B cell (primary cell): Measurements from ENCODE around the gene PCDHA1. TPM values are rescaled to one million over a fixed set of nuclear protein-coding genes. Genes with fewer than 3 reads are reported as not detected.

Experiments used
- ATAC-seq: fragments of 200-7000 bp; cut with Tn5 transposase; one replicate; pipeline ENCODE4 v1.10.0; 2021; ENCODE audit warnings: low read depth, mild to moderate bottlenecking, moderate number of reproducible peaks, moderate library complexity
- CTCF ChIA-PET: fragments of 350-600 bp; sonication (Branson Sonifier 250); formaldehyde crosslinking; loops from one replicate; lab custom pipeline; 2021; ENCODE audit warnings: antibody characterized with exemption, inconsistent platforms; lab: Charles Lee
- POLR2A ChIA-PET: fragments of 350-600 bp; sonication (Branson Sonifier 250); formaldehyde crosslinking; loops from one replicate; lab custom pipeline; 2021; ENCODE audit warnings: antibody characterized with exemption; lab: Charles Lee
- DNase-seq: peaks from one replicate; pipeline ENCODE4 v3.0.0; 2013
- H2AFZ ChIP-seq: 2 replicates; pipeline ENCODE4 v1.6.1; 2012; ENCODE audit warnings: mild to moderate bottlenecking, low read depth, low read length; ENCODE audit not compliant: insufficient read depth, poor library complexity, severe bottlenecking
- H3K27ac ChIP-seq, 2 donors: 1 replicate in 1 of 2; 2 replicates in 1 of 2; pipeline ENCODE4 v1.5.1; 2012 to 2013; ENCODE audit warnings: low read length in 2 of 2, mild to moderate bottlenecking in 2 of 2, moderate library complexity in 1 of 2
- H3K27me3 ChIP-seq, 4 experiments: fragments of 200-600 bp in 1 of 4; sonication (generic) in 1 of 4; replicated peaks in 1 of 4; 1 replicate in 2 of 4; 2 replicates in 2 of 4; pipeline versions ENCODE4 v1.6.1 to v1.7.0; 2013 to 2016; ENCODE audit warnings: low read length in 3 of 4, mild to moderate bottlenecking in 2 of 4, mixed read lengths in 1 of 4, moderate library complexity in 1 of 4; ENCODE audit not compliant: insufficient read depth in 4 of 4, control insufficient read depth in 3 of 4; ENCODE audit errors: control extremely low read depth in 1 of 4
- H3K36me3 ChIP-seq, 2 experiments: replicated peaks in 1 of 2; 1 replicate in 1 of 2; 2 replicates in 1 of 2; pipeline versions ENCODE4 v1.6.1 to v1.7.1; 2013; ENCODE audit warnings: low read length in 1 of 2; ENCODE audit not compliant: insufficient read depth in 2 of 2, control insufficient read depth in 1 of 2; ENCODE audit errors: control extremely low read depth in 1 of 2, extremely low read depth in 1 of 2
- H3K4me1 ChIP-seq, 2 donors: fragments of 200-600 bp in 1 of 2; sonication (generic) in 1 of 2; 1 replicate in 1 of 2; 2 replicates in 1 of 2; pipeline versions ENCODE4 v1.5.1 to v1.6.1; 2013 to 2017; ENCODE audit warnings: low read length in 2 of 2; ENCODE audit not compliant: control insufficient read depth in 2 of 2, insufficient read depth in 2 of 2
- H3K4me2 ChIP-seq: replicated peaks from 2 replicates; pipeline ENCODE3; 2012; ENCODE audit warnings: mild to moderate bottlenecking, low read depth, low read length; ENCODE audit not compliant: poor library complexity, severe bottlenecking
- H3K4me3 ChIP-seq, 5 experiments: fragments of 200-600 bp in 1 of 5; sonication (generic) in 1 of 5; 1 replicate in 3 of 5; 2 replicates in 2 of 5; pipeline versions ENCODE4 v1.5.1 to v1.7.0; 2011 to 2016; ENCODE audit warnings: low read length in 4 of 5, mild to moderate bottlenecking in 4 of 5, low read depth in 2 of 5, control low read depth in 1 of 5, moderate library complexity in 1 of 5; ENCODE audit not compliant: insufficient read depth in 1 of 5; ENCODE audit errors: control extremely low read depth in 1 of 5, extremely low read depth in 1 of 5
- H3K79me2 ChIP-seq: fragments of 200-600 bp; sonication (generic); one replicate; pipeline ENCODE4 v1.6.0; 2016; ENCODE audit warnings: low read length; ENCODE audit not compliant: control insufficient read depth, insufficient read depth
- H3K9ac ChIP-seq: fragments of 200-600 bp; sonication (generic); 2 replicates; pipeline ENCODE4 v1.6.1; 2017; ENCODE audit warnings: mild to moderate bottlenecking, low read length, moderate library complexity
- H3K9me3 ChIP-seq, 3 donors: one replicate each; pipeline versions ENCODE4 v1.6.1 to v1.7.1; 2013; ENCODE audit warnings: low read length in 2 of 3; ENCODE audit not compliant: control insufficient read depth in 2 of 3, insufficient read depth in 1 of 3; ENCODE audit errors: control extremely low read depth in 1 of 3
- H4K20me1 ChIP-seq: 2 replicates; pipeline ENCODE4 v1.6.0; 2012; ENCODE audit warnings: mild to moderate bottlenecking, low read length; ENCODE audit not compliant: insufficient read depth, control insufficient read depth, poor library complexity, severe bottlenecking
- H3K27ac Mint-ChIP-seq: one replicate; pipeline ENCODE4 v1.8.0; 2021; ENCODE audit warnings: mixed read lengths
- H3K27me3 Mint-ChIP-seq: one replicate; pipeline ENCODE4 v1.8.0; 2021; ENCODE audit warnings: mixed read lengths
- H3K4me1 Mint-ChIP-seq: one replicate; pipeline ENCODE4 v1.8.0; 2021; ENCODE audit warnings: mixed read lengths
- H3K4me3 Mint-ChIP-seq: one replicate; pipeline ENCODE4 v1.8.0; 2021; ENCODE audit warnings: mixed read lengths
- H3K9me3 Mint-ChIP-seq: one replicate; pipeline ENCODE4 v1.8.0; 2022; ENCODE audit warnings: mixed read lengths; ENCODE audit not compliant: insufficient read depth
- EZH2 ChIP-seq: IDR thresholded peaks from 2 replicates; pipeline ENCODE4 v1.6.1; 2012; ENCODE audit warnings: borderline replicate concordance, low read depth, mild to moderate bottlenecking, moderate library complexity, low read length; ENCODE audit not compliant: insufficient read depth, poor library complexity, severe bottlenecking
- WGBS: methylation state at CpG from one replicate; pipeline ENCODE4 v1.1.5; 2013; ENCODE audit warnings: missing lambda C conversion rate; ENCODE audit not compliant: insufficient coverage; 5-methylcytosine and 5-hydroxymethylcytosine counted together
- intact Hi-C: fragments of 100-400 bp; cut with micrococcal nuclease; formaldehyde crosslinking; loops from one replicate; pipeline ENCODE4 v1.10.0; 2022
- polyA plus RNA-seq: library from polyadenylated mRNA; depleted of rRNA; stranded (reverse); fragments of >200 nt; gene quantifications from 2 replicates; pipeline ENCODE4 v1.2.3, GENCODE V29; 2012
- total RNA-seq, 2 donors: library from RNA; stranded (reverse); fragments of 120-200 nt in 1 of 2; gene quantifications; 1 replicate in 1 of 2; 2 replicates in 1 of 2; pipeline versions ENCODE4 v1.2.3 to v1.2.4, GENCODE V29; 2013 to 2022
- TF ChIP-seq, protein P1 (sequence below): fragments of 200-600 bp; IDR thresholded peaks from one replicate; pipeline ENCODE4 v1.8.0; 2022; ENCODE audit warnings: antibody characterized with exemption, mild to moderate bottlenecking

PCDHA1 gene
- total and polyA plus RNA-seq, 2 donors (not counting 1 experiment from before 2014, with no cell fraction given): not detected

- peaks cover 38% of the 10 kb centered on the region for H3K27me3 Mint-ChIP-seq
These were observed 181.4 kb downstream of the PCDHA1 start for GRCh38 chr5:140967226-140967893.

GRCh38 chr5:140969880-140970279 is 183.9 kb downstream of the PCDHA1 start:
- Histone ChIP-seq H4K20me1 (no peaks in the 10 kb centered on the region), H3K9ac (no peak overlapping the region), H3K79me2 (no peaks in the 10 kb centered on the region), H3K4me2 (no peak overlapping the region), H3K27ac (no peak overlapping the region), H3K27me3 (peaks cover 0 to 16% (median 6%) of the 10 kb centered on the region in 4 experiments), H2AFZ (no peak overlapping the region), H3K9me3 (peaks cover 0 to 19% (median 0%) of the 10 kb centered on the region in 3 donors), H3K4me1 (no peaks in the 10 kb centered on the region), H3K36me3 (no peaks in the 10 kb centered on the region), H3K4me3 (no peak overlapping the region)
- Mint-ChIP-seq H3K4me1 (no peaks in the 10 kb centered on the region), H3K27ac (no peak overlapping the region), H3K4me3 (no peak overlapping the region), H3K9me3 (no peaks in the 10 kb centered on the region), H3K27me3 (peaks cover 20% of the 10 kb centered on the region)
- CTCF ChIA-PET: no interaction called here
- TF ChIP-seq, protein P1, sequence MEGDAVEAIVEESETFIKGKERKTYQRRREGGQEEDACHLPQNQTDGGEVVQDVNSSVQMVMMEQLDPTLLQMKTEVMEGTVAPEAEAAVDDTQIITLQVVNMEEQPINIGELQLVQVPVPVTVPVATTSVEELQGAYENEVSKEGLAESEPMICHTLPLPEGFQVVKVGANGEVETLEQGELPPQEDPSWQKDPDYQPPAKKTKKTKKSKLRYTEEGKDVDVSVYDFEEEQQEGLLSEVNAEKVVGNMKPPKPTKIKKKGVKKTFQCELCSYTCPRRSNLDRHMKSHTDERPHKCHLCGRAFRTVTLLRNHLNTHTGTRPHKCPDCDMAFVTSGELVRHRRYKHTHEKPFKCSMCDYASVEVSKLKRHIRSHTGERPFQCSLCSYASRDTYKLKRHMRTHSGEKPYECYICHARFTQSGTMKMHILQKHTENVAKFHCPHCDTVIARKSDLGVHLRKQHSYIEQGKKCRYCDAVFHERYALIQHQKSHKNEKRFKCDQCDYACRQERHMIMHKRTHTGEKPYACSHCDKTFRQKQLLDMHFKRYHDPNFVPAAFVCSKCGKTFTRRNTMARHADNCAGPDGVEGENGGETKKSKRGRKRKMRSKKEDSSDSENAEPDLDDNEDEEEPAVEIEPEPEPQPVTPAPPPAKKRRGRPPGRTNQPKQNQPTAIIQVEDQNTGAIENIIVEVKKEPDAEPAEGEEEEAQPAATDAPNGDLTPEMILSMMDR: no peak
- TF ChIP-seq EZH2: no peak
- intact Hi-C loops: no loop called here
- DNase-seq: no peak
- POLR2A ChIA-PET: no interaction called here
- no peak for ATAC-seq

More at GRCh38 chr5:140967226-140967893, 181.4 kb downstream of the PCDHA1 start:
- no peaks in the 10 kb centered on the region for H3K79me2 ChIP-seq
- peaks cover 0 to 19% (median 0%) of the 10 kb centered on the region in 3 donors for H3K9me3 ChIP-seq
- no peaks in the 10 kb centered on the region for H4K20me1 ChIP-seq
- ATAC-seq (no peak), DNase-seq (no peak)
- intact Hi-C loops: no loop called here
- H2AFZ ChIP-seq: no peak overlapping the region
- H3K9me3 Mint-ChIP-seq: no peaks in the 10 kb centered on the region
- H3K4me3 Mint-ChIP-seq: no peak overlapping the region
- POLR2A ChIA-PET: no interaction called here
- no peak overlapping the region for H3K27ac ChIP-seq
- no peak overlapping the region for H3K27ac Mint-ChIP-seq
- H3K27me3 ChIP-seq: peaks cover 0 to 18% (median 6%) of the 10 kb centered on the region in 4 experiments
- H3K4me1 Mint-ChIP-seq: no peaks in the 10 kb centered on the region
- no peak overlapping the region for H3K4me3 ChIP-seq
- no peaks in the 10 kb centered on the region for H3K4me1 ChIP-seq
- no peak overlapping the region for H3K9ac ChIP-seq
- H3K36me3 ChIP-seq: no peaks in the 10 kb centered on the region
- no peak overlapping the region for H3K4me2 ChIP-seq
- TF ChIP-seq EZH2: no peak
- TF ChIP-seq, protein P1: no peak
- WGBS: 34% methylated on average over 32 of the region's 34 CpGs
- CTCF ChIA-PET: no interaction called here
